A673 (cell line): ENCODE data around the gene RALB.

Source experiments
- CTCF ChIP-seq: fragments of 300-800, 200-600 bp; sonication (generic); conservative IDR thresholded peaks from 2 replicates; pipeline ENCODE4 v1.5.1; 2017; ENCODE audit warnings: low read depth, mild to moderate bottlenecking, antibody characterized with exemption, low read length, moderate library complexity, mixed read lengths
- EZH2 ChIP-seq: fragments of 200-600 bp; sonication (generic); IDR thresholded peaks from 2 replicates; pipeline ENCODE4 v1.6.1; 2017; ENCODE audit warnings: borderline replicate concordance, low read depth, mild to moderate bottlenecking, mixed read lengths, antibody characterized with exemption, low read length; ENCODE audit not compliant: poor library complexity, severe bottlenecking

DNA sequence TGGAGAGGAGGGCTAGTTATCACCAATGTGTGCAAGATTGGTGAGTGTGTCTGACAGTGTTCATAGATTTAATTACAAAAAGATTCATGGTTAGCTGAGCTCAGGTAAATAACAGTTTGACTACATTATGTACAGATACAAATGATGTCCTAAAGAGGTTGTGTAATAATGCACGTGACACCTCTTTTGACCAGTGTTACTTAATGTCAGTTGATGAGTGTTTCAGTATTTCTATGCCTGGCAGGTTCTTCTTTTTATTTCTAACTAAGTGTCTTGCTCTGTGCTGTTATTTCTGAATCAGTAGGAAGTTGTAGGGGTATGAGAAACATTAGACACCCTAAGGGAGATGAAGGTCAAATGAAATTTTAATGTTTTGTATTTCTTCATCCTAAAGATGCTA is 85.4 kb downstream of the RALB start:
- TF ChIP-seq EZH2: no peak
- TF ChIP-seq CTCF: no peak
